ENCODE data around the gene IQSEC1.

Gene IQSEC1

DNA sequence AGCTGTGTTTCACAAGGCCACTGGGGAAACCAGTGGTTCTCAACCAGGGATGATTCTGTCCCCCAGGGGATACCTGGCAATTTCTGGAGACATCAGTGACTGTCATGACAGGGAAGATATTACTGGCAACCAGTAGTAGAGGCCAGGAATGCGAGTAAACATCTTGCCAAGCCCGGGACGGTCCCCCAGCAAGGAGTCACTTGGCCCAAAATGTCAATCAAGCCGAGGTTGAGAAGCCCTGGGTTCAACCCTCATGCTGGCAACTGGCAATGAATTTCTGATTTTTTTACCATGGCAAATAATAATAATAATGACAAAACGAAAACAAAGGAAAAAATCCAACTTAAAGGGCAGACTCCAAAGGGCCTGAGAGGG lies 166.3 kb downstream of the IQSEC1 start:
- DNase-seq (ENCODE audit: low read depth) = no peak
- no peak for TF ChIP-seq POLR2A (IDR thresholded peaks at IDR 0.05; ENCODE audit: extremely low read depth, insufficient read length)
- TF ChIP-seq MYC (IDR thresholded peaks at IDR 0.05; ENCODE audit: low read depth, low read length) = no peak
- TF ChIP-seq, protein P1, sequence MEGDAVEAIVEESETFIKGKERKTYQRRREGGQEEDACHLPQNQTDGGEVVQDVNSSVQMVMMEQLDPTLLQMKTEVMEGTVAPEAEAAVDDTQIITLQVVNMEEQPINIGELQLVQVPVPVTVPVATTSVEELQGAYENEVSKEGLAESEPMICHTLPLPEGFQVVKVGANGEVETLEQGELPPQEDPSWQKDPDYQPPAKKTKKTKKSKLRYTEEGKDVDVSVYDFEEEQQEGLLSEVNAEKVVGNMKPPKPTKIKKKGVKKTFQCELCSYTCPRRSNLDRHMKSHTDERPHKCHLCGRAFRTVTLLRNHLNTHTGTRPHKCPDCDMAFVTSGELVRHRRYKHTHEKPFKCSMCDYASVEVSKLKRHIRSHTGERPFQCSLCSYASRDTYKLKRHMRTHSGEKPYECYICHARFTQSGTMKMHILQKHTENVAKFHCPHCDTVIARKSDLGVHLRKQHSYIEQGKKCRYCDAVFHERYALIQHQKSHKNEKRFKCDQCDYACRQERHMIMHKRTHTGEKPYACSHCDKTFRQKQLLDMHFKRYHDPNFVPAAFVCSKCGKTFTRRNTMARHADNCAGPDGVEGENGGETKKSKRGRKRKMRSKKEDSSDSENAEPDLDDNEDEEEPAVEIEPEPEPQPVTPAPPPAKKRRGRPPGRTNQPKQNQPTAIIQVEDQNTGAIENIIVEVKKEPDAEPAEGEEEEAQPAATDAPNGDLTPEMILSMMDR (IDR thresholded peaks at IDR 0.05; ENCODE audit: low read depth, low read length) = no peak
- TF ChIP-seq, protein P2, sequence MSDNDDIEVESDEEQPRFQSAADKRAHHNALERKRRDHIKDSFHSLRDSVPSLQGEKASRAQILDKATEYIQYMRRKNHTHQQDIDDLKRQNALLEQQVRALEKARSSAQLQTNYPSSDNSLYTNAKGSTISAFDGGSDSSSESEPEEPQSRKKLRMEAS (IDR thresholded peaks at IDR 0.05; ENCODE audit: low read depth, low read length) = no peak
- H3K4me3 ChIP-seq (ENCODE audit: low read depth, low read length) = no peak overlapping the region

DNA sequence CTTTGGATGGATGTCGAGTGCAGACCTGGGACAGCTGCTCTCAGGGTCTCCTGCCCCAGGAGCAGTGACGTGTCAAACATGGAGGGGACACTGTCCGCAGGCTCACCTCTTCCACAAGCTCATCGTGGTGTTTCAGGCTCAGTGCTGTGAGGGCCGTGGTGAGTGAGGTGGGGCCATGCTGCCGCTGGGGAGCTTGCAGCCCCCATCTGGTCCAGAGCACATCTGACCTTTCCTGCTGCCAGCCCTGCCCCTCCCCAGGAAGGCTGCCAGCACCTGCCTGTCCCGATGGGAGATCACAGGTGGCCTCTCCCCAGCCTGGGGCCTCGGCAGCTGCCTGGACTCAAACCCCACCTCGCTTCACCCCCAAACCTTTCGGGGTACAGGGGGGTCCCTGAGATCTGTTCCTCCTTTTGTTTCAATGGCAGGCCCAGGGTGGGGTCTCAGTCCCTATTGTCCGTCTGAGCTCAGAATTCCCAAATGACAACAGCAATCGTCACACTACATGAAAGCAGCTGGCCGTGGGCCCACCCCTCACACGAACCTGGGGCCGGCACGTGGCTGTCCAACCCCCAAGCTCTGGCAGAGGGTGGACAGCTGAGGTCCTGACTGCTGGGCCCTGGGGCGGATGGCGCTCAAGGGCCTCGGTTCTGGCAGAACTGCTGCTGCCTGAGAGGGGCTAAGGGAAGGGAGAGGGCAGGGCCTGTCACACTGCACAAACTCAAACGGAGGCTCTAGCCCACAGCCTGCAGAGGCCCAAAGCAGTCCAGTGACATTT lies 166.9 kb downstream of the IQSEC1 start:
- TF ChIP-seq MYC (IDR thresholded peaks at IDR 0.05; ENCODE audit: low read depth, low read length) (no peak), POLR2A (IDR thresholded peaks at IDR 0.05; ENCODE audit: extremely low read depth, insufficient read length) (no peak)
- TF ChIP-seq, protein P2 (IDR thresholded peaks at IDR 0.05; ENCODE audit: low read depth, low read length) = no peak
- DNase-seq (ENCODE audit: low read depth) = no peak
- no peak overlapping the region for H3K4me3 ChIP-seq (ENCODE audit: low read depth, low read length)

DNA sequence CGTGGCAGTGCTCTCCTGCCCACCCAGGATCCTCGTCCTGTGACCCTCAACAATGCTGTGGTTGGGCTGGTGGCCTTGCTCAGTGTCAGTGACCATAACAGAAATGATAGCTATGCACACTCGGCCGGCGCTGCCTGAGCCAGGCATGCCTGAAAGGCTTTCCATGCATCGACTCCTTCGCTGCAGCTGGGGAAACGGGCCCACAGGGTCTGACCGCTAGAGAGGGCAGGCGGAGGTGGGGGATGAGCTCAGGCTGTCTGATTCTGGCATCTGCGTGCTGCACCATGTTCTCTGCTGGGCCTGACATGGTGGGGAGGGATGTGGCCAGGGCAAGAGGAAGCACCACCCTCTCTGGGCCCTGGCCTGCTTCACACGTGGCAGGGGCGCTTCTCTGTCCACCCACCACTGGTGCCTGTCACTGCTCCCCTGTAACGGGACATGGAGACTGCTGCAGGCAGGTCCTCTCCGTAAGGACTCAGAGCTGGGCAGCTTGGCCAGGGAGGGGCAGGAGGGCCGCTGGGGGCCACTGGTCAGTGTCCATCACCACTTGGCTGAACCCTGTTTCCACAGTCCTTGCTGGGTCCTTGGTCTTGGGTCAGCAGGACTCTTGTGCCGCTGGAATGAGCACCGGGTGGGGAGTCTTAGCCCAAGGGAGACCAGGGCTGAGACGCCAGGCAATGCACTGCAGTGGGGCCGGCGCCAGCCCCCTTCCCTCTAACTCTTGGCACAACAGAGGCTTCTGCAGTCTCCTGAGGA lies 167.7 kb downstream of the IQSEC1 start:
- no peak for TF ChIP-seq MYC (IDR thresholded peaks at IDR 0.05; ENCODE audit: low read depth, low read length)
- TF ChIP-seq, protein P1 (IDR thresholded peaks at IDR 0.05; ENCODE audit: low read depth, low read length) = no peak
- TF ChIP-seq, protein P2 (IDR thresholded peaks at IDR 0.05; ENCODE audit: low read depth, low read length) = no peak
- no peak for TF ChIP-seq POLR2A (IDR thresholded peaks at IDR 0.05; ENCODE audit: extremely low read depth, insufficient read length)
- DNase-seq (ENCODE audit: low read depth) = no peak
- no peak overlapping the region for H3K4me3 ChIP-seq (ENCODE audit: low read depth, low read length)

DNA sequence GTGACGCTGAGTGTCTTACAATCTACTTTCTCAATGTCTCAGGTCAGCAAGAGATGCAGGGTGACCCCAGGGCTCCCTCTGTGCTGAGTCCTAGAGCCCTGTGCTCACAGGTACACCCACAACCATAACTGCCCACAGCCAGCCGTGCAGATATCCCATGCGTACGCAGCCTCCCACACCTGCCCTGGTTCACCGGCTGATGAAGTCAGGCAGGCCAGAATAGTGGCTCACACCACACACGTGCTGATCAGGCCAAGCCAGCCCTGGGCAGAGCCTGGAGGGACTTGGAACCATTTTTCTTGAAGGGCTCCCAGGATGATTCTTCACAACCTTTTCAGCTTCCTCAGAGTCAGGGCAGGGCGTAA lies 168.3 kb downstream of the IQSEC1 start:
- no peak for TF ChIP-seq MYC (IDR thresholded peaks at IDR 0.05; ENCODE audit: low read depth, low read length)
- H3K4me3 ChIP-seq (ENCODE audit: low read depth, low read length) = no peak overlapping the region
- DNase-seq (ENCODE audit: low read depth) = no peak

DNA sequence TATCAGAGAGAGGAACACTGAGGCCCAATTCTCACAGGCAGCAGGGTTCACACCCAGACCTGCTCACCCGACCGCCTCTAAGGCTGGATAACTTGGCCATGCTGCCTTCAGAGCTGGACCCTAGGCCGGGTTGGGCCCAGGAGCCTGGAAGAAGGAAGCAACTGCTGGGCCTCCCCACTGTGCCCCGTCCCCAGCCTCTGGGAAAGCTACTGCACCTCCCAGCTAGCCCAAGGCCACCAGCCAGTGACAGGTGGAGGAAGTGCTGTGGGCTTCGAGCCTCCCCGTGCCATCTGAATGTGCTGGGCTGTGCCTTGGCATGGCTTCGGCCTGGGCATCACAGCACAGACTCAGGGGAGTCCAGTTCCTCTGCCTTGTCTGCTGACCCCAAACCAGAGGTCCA lies 169.3 kb downstream of the IQSEC1 start:
- no peak for TF ChIP-seq MYC (IDR thresholded peaks at IDR 0.05; ENCODE audit: low read depth, low read length)
- TF ChIP-seq, protein P1 (IDR thresholded peaks at IDR 0.05; ENCODE audit: low read depth, low read length) = no peak
- TF ChIP-seq POLR2A (IDR thresholded peaks at IDR 0.05; ENCODE audit: extremely low read depth, insufficient read length) = no peak
- TF ChIP-seq, protein P2 (IDR thresholded peaks at IDR 0.05; ENCODE audit: low read depth, low read length) = no peak
- H3K4me3 ChIP-seq (ENCODE audit: low read depth, low read length) = no peak overlapping the region
- DNase-seq (ENCODE audit: low read depth) = no peak

DNA sequence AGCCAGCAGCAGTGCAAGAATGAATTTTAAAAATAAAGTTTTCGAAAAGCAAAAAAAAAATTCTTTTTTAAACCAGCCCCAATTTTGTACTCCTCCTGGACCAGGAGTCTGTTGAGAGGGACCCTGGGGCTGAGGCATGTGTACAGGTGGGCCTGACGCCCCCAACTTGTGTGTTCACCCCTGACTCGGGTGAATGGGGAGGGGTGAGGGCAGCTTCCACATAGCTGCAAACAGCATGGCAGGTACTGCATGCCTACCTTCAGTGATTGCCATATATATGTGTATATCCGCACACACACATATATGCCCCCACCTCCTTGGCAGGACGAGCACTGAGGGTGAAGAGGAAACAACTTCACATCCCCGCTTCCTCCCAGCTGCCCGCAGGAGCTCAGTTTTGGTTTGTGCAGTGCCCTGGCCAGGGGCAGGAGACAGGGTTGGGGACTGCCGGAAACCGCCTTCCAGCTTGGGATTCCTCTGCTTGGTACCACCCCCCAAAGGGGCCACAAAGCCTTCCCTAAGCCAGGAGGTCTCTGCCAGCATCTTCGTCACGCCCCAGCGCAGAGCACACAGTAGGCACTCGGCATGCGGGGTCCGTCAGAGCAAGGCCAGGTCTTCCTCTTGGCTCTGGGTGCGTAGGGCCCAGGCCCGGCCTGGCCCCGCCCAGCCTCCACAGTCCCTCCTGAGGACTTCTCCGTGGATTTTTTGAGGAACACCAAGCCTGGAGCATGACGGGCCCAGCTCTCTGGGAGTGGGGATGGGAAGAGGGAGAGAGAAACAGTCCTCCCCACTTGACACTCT lies 170.0 kb downstream of the IQSEC1 start:
- no peak overlapping the region for H3K4me3 ChIP-seq (ENCODE audit: low read depth, low read length)
- TF ChIP-seq, protein P2 (IDR thresholded peaks at IDR 0.05; ENCODE audit: low read depth, low read length) = no peak
- TF ChIP-seq POLR2A (IDR thresholded peaks at IDR 0.05; ENCODE audit: extremely low read depth, insufficient read length) = no peak
- TF ChIP-seq MYC (IDR thresholded peaks at IDR 0.05; ENCODE audit: low read depth, low read length) = no peak
- TF ChIP-seq, protein P1 (IDR thresholded peaks at IDR 0.05; ENCODE audit: low read depth, low read length) = no peak
- no peak for DNase-seq (ENCODE audit: low read depth)
